ENCODE measurements around the gene MED12. TPM values are rescaled to one million over a fixed set of nuclear protein-coding genes. Genes with fewer than 3 reads are reported as not detected.

MED12 gene
- 30.0 and 39.9 TPM in 2 replicates for total RNA-seq

GRCh38 chrX:71118032-71118984 lies at the start of gene MED12:
TSS of gene MED12 (plus strand) at chrX:71118596. CDS start at chrX:71118755, 159 bp downstream.

GRCh38 chrX:71095555-71095980 lies 22.8 kb upstream of the MED12 start, which contains the start of gene FOXO4:
TSS of gene FOXO4 (plus strand) at chrX:71095851. CDS start at chrX:71096529, 678 bp downstream.

GRCh38 chrX:71106427-71106826 lies 12.0 kb upstream of the MED12 start, which contains the start of gene CXorf65:
TSS of gene CXorf65 (minus strand) at chrX:71106740. CDS start at chrX:71106556, 184 bp downstream.

GRCh38 chrX:71111141-71111843 lies 7.1 kb upstream of the MED12 start, which contains the start of gene IL2RG:
TSS of gene IL2RG (minus strand) at chrX:71111577. CDS start at chrX:71111539, 38 bp downstream.

GRCh38 chrX:71144651-71145050 lies 26.3 kb downstream of the MED12 start, which contains the start of gene NLGN3:
TSS of gene NLGN3 (plus strand) at chrX:71144841. CDS start at chrX:71147750, 2,909 bp downstream.

Other genes starting within 250 kb of the MED12 start
- 0.15 TPM in 1 of 2 replicates, not detected in the other for gene TEX11, start 209.9 kb upstream of the MED12 start, total RNA-seq
- gene SLC7A3, start 187.5 kb upstream of the MED12 start, total RNA-seq, result under 0.01 TPM in 1 of 2 replicates, not detected in the other
- gene SNX12, start 50.3 kb upstream of the MED12 start, total RNA-seq, result 77.4 and 88.8 TPM in 2 replicates
- gene FOXO4, start 22.7 kb upstream of the MED12 start, total RNA-seq, result 4.2 and 7.8 TPM in 2 replicates
- gene CXorf65, start 11.9 kb upstream of the MED12 start, total RNA-seq, result not detected in 2 replicates
- gene IL2RG, start 7.0 kb upstream of the MED12 start, total RNA-seq, result not detected in 2 replicates
- 1.3 and 2.3 TPM in 2 replicates for gene NLGN3, start 26.2 kb downstream of the MED12 start, total RNA-seq
- not detected in 2 replicates for gene GJB1, start 104.6 kb downstream of the MED12 start, total RNA-seq
- gene ZMYM3, start 135.5 kb downstream of the MED12 start, total RNA-seq, result 18.6 and 22.2 TPM in 2 replicates
- 350 and 455 TPM in 2 replicates for gene NONO, start 165.0 kb downstream of the MED12 start, total RNA-seq
- 0.99 and 1.0 TPM in 2 replicates for gene ITGB1BP2, start 183.2 kb downstream of the MED12 start, total RNA-seq
- gene TAF1, start 247.8 kb downstream of the MED12 start, total RNA-seq, result 41.2 and 59.3 TPM in 2 replicates